SK-N-MC (cell line): ENCODE measurements around the gene DTNBP1.

Experiments
- EZH2 ChIP-seq: fragments of 200-600 bp; sonication (generic); IDR thresholded peaks from one replicate; pipeline ENCODE4 v1.6.1; 2017; ENCODE audit warnings: antibody characterized with exemption
- FOXP2 ChIP-seq: optimal IDR thresholded peaks from 2 replicates; pipeline ENCODE3; 2011; ENCODE audit warnings: mild to moderate bottlenecking, moderate library complexity; ENCODE audit not compliant: insufficient read depth; ENCODE audit errors: extremely low read length, control extremely low read depth
- POLR2AphosphoS5 ChIP-seq: IDR thresholded peaks from 2 replicates; pipeline ENCODE4 v1.6.1; 2012; ENCODE audit warnings: mild to moderate bottlenecking, low read depth, low read length, borderline replicate concordance

DNA sequence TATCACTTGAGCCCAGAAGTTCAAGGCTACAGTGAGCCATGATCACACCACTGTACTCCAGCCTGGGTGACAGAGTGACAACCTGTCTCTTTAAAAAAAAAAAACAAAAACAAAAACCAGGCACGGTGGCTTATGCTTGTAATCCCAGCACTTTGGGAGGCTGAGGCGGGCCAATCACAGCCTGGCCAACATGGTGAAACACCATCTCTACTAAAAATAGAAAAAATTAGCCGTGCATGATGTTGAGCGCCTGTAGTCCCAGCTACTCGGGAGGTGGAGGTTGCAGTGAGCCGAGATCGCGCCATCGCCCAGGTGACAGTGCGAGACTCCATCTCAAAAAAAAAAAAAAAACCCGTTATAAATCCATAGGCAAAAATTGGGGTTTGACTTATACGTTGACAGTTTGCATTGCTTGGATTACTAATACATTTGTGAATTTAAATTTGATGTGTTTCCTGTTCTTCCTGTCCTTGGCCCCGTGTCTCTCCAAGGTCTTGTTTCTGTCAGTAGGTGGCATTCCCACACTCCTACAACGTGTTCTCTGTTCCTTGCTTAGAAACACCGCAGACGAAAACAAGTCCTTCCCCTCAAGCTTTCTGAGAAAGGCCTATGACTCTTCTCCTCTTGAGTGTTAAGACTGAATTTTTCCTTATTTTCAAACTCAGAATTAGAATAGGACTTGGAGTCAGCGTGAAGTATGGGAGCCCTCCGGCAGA is 147.0 kb downstream of the DTNBP1 start:
- TF ChIP-seq POLR2AphosphoS5 (no peak), EZH2 (no peak), FOXP2 (no peak)
